WERI-Rb-1 (cell line): ENCODE measurements around the gene DAZAP1.

ENCODE experiments used
- DNase-seq: peaks from one replicate; pipeline ENCODE4 v3.0.0-alpha.2; 2020
- H3K27ac ChIP-seq: fragments of 250-450 bp; sonication (Bioruptor Pico); 2 replicates; pipeline ENCODE4 v1.5.1; 2020; ENCODE audit warnings: mild to moderate bottlenecking, moderate library complexity
- H3K27me3 ChIP-seq: fragments of 250-450 bp; sonication (Bioruptor Pico); 2 replicates; pipeline ENCODE4 v1.5.1; 2021; ENCODE audit warnings: mild to moderate bottlenecking, low read depth, moderate library complexity; ENCODE audit not compliant: insufficient read depth, severe bottlenecking
- H3K36me3 ChIP-seq: fragments of 250-450 bp; sonication (Bioruptor Pico); 2 replicates; pipeline ENCODE4 v1.5.1; 2020; ENCODE audit warnings: mild to moderate bottlenecking, moderate library complexity
- H3K4me3 ChIP-seq: 2 replicates; pipeline ENCODE4 v1.5.1; 2011; ENCODE audit warnings: low read depth, mild to moderate bottlenecking, control low read depth, low read length
- H3K9me3 ChIP-seq: fragments of 250-450 bp; sonication (Bioruptor Pico); 2 replicates; pipeline ENCODE4 v1.5.1; 2021; ENCODE audit warnings: mild to moderate bottlenecking, moderate library complexity; ENCODE audit not compliant: severe bottlenecking
- TF ChIP-seq, protein P1 (sequence below): IDR thresholded peaks from 2 replicates; pipeline ENCODE4 v1.5.1; 2011; ENCODE audit warnings: low read depth, mild to moderate bottlenecking, control low read depth, inconsistent platforms, low read length

Gene DAZAP1

DNA sequence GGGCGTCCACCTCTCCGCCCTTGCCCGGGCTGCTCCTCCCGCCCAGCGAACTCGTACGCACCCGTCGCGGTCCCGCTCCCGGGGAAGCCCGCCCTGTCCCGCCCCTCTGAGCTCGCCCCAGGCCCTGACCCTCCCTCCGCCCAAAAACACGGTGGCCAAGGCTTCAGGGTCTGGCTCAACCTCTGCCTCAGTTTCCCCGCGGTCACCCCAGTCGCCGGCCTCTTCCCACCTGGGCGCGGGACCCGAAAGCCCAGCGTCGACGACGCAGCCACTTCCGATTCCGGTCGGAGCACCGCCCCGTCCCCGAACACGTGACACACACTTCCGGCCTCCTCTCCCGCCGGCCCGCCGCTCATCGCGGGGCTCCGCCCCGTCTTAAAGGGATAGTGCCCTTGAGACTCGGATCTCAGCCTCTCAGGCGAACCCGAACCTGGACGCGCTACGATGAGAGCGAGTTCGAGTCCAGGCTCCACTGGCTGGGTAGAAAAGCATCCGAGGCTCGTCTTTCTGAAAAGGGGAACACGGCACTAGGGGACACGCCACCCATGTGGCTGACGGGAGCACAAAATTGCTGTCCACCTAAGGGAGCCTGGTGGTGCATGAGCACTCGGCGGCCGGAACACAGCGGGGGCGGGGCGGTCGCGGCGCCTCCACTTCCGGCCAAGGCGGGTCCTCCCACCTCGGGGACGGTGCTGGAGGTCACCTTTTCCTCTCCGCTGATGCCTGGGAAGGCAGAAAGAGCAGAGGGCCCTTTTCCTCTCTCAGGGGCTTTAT lies 71.7 kb downstream of the DAZAP1 start, which contains the start of gene C19orf25:
TSS of gene C19orf25 (minus strand) at position 282 of the 774 bp plus-strand sequence. CDS start 312 bp downstream, outside the sequence.
- Histone ChIP-seq H3K4me3 (peak within 1 kb of the TSS; percentile 58), H3K27ac (peak within 1 kb of the TSS; percentile 89), H3K27me3 (no peaks in the 10 kb centered on the region), H3K9me3 (no peaks in the 10 kb centered on the region), H3K36me3 (peaks cover 16% of the 10 kb centered on the region)
- DNase-seq: peak; percentile 96
- TF ChIP-seq, protein P1, sequence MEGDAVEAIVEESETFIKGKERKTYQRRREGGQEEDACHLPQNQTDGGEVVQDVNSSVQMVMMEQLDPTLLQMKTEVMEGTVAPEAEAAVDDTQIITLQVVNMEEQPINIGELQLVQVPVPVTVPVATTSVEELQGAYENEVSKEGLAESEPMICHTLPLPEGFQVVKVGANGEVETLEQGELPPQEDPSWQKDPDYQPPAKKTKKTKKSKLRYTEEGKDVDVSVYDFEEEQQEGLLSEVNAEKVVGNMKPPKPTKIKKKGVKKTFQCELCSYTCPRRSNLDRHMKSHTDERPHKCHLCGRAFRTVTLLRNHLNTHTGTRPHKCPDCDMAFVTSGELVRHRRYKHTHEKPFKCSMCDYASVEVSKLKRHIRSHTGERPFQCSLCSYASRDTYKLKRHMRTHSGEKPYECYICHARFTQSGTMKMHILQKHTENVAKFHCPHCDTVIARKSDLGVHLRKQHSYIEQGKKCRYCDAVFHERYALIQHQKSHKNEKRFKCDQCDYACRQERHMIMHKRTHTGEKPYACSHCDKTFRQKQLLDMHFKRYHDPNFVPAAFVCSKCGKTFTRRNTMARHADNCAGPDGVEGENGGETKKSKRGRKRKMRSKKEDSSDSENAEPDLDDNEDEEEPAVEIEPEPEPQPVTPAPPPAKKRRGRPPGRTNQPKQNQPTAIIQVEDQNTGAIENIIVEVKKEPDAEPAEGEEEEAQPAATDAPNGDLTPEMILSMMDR: no peak

DNA sequence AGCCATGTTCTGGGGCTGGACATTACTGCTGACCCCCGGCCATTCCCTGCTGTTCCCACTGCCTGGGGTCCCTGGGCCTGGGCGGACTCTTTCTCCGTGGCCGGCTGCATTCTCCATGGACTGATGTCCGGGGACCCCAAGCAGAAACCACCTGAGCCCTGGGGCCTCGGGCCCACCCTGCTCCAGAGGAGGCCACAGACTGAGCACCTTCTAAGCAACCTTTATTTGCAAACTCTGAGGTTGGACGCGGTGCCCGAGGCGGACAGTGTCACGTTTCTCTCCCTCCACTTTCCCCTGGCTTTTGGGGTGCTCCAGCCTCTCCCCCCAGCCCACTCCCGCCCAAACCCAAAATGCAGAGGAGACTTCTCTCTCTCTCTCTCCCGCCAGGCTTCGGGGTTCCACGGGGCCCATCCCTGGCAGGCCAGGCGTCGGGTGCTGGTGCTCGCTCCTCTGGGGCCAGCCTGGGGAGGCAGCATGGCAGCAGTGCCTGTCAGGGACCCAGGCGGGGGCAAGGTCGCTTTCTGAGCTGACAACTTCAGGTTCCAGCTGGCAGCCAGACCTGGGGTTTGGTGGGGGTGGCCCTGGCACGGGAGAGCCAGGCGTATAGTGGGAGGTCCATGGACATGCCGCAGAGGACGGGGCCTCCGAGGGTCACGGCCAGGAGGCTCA lies 74.0 kb downstream of the DAZAP1 start:
- Histone ChIP-seq H3K9me3 (no peaks in the 10 kb centered on the region), H3K27me3 (no peaks in the 10 kb centered on the region), H3K27ac (no peak overlapping the region), H3K4me3 (no peak overlapping the region), H3K36me3 (peaks cover 15% of the 10 kb centered on the region)
- DNase-seq: no peak
- TF ChIP-seq, protein P1: no peak

DNA sequence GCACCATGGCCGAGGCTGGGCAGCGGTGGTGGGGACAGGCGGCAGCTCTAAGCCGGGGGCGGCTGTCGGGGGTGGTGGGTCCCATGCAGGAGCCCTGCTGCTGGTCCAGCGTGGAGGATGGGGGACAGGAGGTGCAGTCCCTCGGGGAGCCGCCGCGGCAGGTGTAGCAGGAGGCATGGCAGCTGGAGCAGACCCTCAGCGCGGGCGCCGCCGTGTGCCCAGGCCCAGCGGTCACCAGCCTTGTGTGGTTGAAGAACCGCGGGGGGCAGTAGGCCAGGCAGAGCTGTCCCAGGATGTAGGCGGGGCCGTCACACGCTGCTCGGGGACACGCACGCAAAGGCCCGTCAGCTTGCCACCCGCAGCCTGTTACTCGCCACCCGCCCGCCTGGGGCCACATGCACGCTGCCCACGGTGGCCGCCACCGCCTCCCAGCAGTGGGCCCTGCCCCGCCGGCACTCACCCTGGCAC lies 74.5 kb downstream of the DAZAP1 start:
- H3K27me3 ChIP-seq: no peaks in the 10 kb centered on the region
- H3K4me3 ChIP-seq: no peak overlapping the region
- H3K9me3 ChIP-seq: no peaks in the 10 kb centered on the region
- DNase-seq: no peak
- TF ChIP-seq, protein P1: no peak
- H3K27ac ChIP-seq: no peak overlapping the region
- H3K36me3 ChIP-seq: peaks cover 11% of the 10 kb centered on the region

DNA sequence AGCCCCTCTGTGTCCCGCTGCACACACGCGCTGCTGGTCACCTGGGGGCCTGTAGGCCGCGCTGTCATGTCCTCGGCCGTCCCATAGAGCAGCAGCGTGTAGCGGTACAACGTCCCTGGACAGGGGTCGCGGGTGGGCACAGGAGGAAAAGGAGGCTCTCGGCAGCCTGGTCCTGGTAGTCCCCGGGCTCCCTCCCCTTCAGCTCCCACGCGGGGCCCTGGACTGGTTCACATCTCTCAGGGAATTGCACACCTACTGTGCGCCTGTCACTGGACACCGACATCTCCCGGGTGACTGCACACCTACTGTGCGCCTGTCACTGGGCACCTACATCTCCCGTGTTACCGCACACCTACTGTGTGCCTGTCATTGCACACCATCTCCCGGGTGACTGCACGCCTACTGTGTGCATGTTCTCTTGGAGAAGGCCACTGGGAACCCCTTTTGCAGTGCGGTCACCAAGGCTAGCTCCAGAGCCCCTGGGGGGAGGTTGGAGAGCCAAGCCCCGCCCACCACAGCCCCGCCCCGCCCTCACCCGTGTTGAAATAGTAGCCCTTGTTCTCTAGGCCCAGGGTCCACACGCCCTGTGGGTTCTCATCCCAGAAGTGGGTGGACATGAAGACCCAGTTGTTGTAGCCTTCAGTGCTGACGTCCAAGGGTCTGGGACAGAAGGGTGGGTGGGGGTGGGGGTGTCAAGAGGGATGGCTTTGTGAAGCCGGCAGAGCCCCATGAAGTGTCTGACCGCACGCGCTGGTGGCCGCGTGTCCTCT lies 75.2 kb downstream of the DAZAP1 start:
- DNase-seq: no peak
- TF ChIP-seq, protein P1: no peak
- H3K27me3 ChIP-seq: no peaks in the 10 kb centered on the region
- H3K27ac ChIP-seq: no peak overlapping the region
- peaks cover 5% of the 10 kb centered on the region for H3K36me3 ChIP-seq
- no peaks in the 10 kb centered on the region for H3K9me3 ChIP-seq
- no peak overlapping the region for H3K4me3 ChIP-seq

DNA sequence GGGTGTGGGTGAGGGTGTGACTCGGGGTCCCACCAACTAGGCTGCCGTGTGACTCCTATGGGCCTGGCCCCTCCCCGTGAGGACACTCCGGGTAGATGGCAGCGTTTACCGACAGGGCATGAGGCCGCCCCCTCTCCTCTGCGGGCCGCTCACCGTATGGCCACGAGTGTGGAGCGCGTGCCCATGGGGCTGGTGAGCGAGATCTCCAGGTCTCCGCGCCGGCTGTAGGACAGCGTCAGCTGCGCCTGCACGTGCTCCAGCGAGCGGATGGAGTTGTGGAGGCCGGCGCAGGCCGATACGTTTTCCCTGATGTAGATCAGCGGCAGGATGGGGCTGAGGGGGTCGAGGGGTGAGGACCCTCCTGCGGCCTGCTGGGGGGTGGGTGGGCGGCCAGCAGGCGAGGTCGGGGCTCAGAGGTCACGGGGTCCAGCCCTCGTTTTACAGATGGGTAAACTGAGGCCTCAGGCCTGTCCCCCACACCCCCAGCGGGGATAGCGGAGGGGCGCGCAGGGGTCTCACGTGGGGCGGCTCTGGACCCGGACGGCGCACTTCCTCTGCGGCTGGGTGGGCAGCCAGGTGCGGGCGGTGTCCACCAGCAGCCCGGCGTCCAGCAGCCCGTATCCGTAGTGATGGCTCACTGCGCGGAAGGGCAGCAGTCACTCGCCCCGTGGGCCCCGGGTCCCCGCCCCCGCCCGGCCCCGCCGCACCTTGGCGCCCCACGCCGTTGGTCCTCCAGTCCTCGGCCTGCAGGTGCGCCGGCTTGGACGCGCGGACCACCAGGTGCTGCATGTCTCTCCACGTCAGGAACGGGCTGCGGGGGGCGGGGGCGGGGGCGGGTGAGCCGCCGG lies 76.0 kb downstream of the DAZAP1 start:
- H3K9me3 ChIP-seq: no peaks in the 10 kb centered on the region
- no peak for DNase-seq
- TF ChIP-seq, protein P1: no peak
- no peak overlapping the region for H3K4me3 ChIP-seq
- H3K27me3 ChIP-seq: no peaks in the 10 kb centered on the region
- no peaks in the 10 kb centered on the region for H3K36me3 ChIP-seq
- no peak overlapping the region for H3K27ac ChIP-seq
